Vagina (tissue), 2 donors: ENCODE data around the gene CEP152.

Experiments used
- CTCF ChIP-seq, 3 experiments: fragments of 450-650 bp in 2 of 3; fragments of 200-600 bp in 1 of 3; sonication (generic) in 1 of 3; IDR thresholded peaks; one replicate each; pipeline ENCODE4 v1.5.1; 2017 to 2019; ENCODE audit warnings: antibody characterized with exemption in 3 of 3, mild to moderate bottlenecking in 2 of 3, moderate library complexity in 2 of 3
- POLR2A ChIP-seq, 2 donors: fragments of 450-650 bp; IDR thresholded peaks; one replicate each; pipeline ENCODE4 v1.6.1; 2017; ENCODE audit warnings: antibody characterized with exemption in 2 of 2, mild to moderate bottlenecking in 2 of 2, moderate library complexity in 2 of 2
- POLR2AphosphoS5 ChIP-seq, 2 donors: sonication (generic); formaldehyde crosslinking; IDR thresholded peaks; one replicate each; pipeline ENCODE4 v1.9.0; 2017; ENCODE audit warnings: antibody characterized with exemption in 2 of 2, mild to moderate bottlenecking in 2 of 2, low read depth in 1 of 2; ENCODE audit not compliant: insufficient read depth in 1 of 2

GRCh38 chr15:48754011-48754410 is 56.9 kb downstream of the CEP152 start:
- TF ChIP-seq CTCF (IDR thresholded peaks at IDR 0.05) (no peak), POLR2AphosphoS5 (IDR thresholded peaks at IDR 0.05; ENCODE audit: insufficient read depth in 1 of 2, low read depth in 1 of 2) (no peak), POLR2A (IDR thresholded peaks at IDR 0.05) (no peak)
